Measurements from ENCODE around the gene ELP6. TPM values are rescaled to one million over a fixed set of nuclear protein-coding genes. Genes with fewer than 3 reads are reported as not detected.

Gene ELP6
- total and polyA plus RNA-seq, 3 donors from 2014 or later: 39.7 to 68.4 (median 44.1) TPM

GRCh38 chr3:47536221-47536891 is 22.8 kb upstream of the ELP6 start:
- H3K9me3 ChIP-seq: no peaks in the 10 kb centered on the region
- no peak for DNase-seq
- H3K27me3 ChIP-seq: no peaks in the 10 kb centered on the region
- intact Hi-C loops (cut with DNase I; ENCODE audit: low total_unique reads): no loop called here
- no peak overlapping the region for H3K27ac ChIP-seq
- no peaks in the 10 kb centered on the region for H3K36me3 ChIP-seq (ENCODE audit: low read depth, missing control alignments)
- TF ChIP-seq CTCF (IDR thresholded peaks at IDR 0.05) (no peak), POLR2A (IDR thresholded peaks at IDR 0.05) (no peak)
- H3K4me1 ChIP-seq: no peaks in the 10 kb centered on the region
- no peak overlapping the region for H3K4me3 ChIP-seq
- 98 to 100% methylated on average over 4 to 19 of the region's 19 CpGs for WGBS, 2 donors

GRCh38 chr3:47533996-47534454 is 20.5 kb upstream of the ELP6 start:
- H3K9me3 ChIP-seq: no peaks in the 10 kb centered on the region
- H3K4me1 ChIP-seq: no peaks in the 10 kb centered on the region
- H3K27ac ChIP-seq: no peak overlapping the region
- no peak overlapping the region for H3K4me3 ChIP-seq
- intact Hi-C loops (cut with DNase I; ENCODE audit: low total_unique reads): no loop called here
- no peaks in the 10 kb centered on the region for H3K36me3 ChIP-seq (ENCODE audit: low read depth, missing control alignments)
- DNase-seq: no peak
- no peak for TF ChIP-seq POLR2A (IDR thresholded peaks at IDR 0.05)
- TF ChIP-seq CTCF (IDR thresholded peaks at IDR 0.05): no peak
- 58 to 62% methylated on average over 5 of the region's 5 CpGs for WGBS, 2 donors
- H3K27me3 ChIP-seq: no peaks in the 10 kb centered on the region

- TF ChIP-seq CTCF (IDR thresholded peaks at IDR 0.05): no peak
- no peak for TF ChIP-seq POLR2A (IDR thresholded peaks at IDR 0.05)
- intact Hi-C loops (cut with DNase I; ENCODE audit: low total_unique reads): no loop called here
- Histone ChIP-seq H3K4me1 (no peaks in the 10 kb centered on the region), H3K27me3 (no peaks in the 10 kb centered on the region), H3K9me3 (no peaks in the 10 kb centered on the region), H3K36me3 (ENCODE audit: low read depth, missing control alignments) (no peaks in the 10 kb centered on the region), H3K4me3 (no peak overlapping the region), H3K27ac (no peak overlapping the region)
- DNase-seq: no peak
- WGBS, 2 donors: 87 to 94% methylated on average over 2 of the region's 2 CpGs
Observed at GRCh38 chr3:47533481-47533880, 20.0 kb upstream of the ELP6 start.

- H3K27ac ChIP-seq: no peak overlapping the region
- intact Hi-C loops (cut with DNase I; ENCODE audit: low total_unique reads): no loop called here
- no peaks in the 10 kb centered on the region for H3K4me1 ChIP-seq
- TF ChIP-seq CTCF (IDR thresholded peaks at IDR 0.05) (no peak), POLR2A (IDR thresholded peaks at IDR 0.05) (no peak)
- no peaks in the 10 kb centered on the region for H3K9me3 ChIP-seq
- no peaks in the 10 kb centered on the region for H3K36me3 ChIP-seq (ENCODE audit: low read depth, missing control alignments)
- H3K4me3 ChIP-seq: no peak overlapping the region
- WGBS, 2 donors: 86 to 89% methylated on average over 6 of the region's 6 CpGs
- H3K27me3 ChIP-seq: no peaks in the 10 kb centered on the region
- no peak for DNase-seq
Observed at GRCh38 chr3:47527952-47528725, 14.6 kb upstream of the ELP6 start.
